Endothelial cell of umbilical vein (primary cell): ENCODE data around the gene SYT17. TPM values are rescaled to one million over a fixed set of nuclear protein-coding genes. Genes with fewer than 3 reads are reported as not detected.

Experiments
- BruUV-seq: library from RNA; stranded (reverse); fragments of 400-500 nt; replicated peaks from 2 replicates; lab custom pipeline; 2021; lab: Mats Ljungman, UMichigan
- CTCF ChIA-PET: fragments of 300-600, 350-600 bp; sonication (Branson Sonifier 250); formaldehyde crosslinking; loops from one replicate; lab custom pipeline; 2021; ENCODE audit warnings: antibody characterized with exemption, inconsistent platforms; lab: Charles Lee
- POLR2A ChIA-PET: fragments of 300-600, 350-600 bp; sonication (Branson Sonifier 250); formaldehyde crosslinking; loops from one replicate; lab custom pipeline; 2021; ENCODE audit warnings: antibody characterized with exemption, inconsistent platforms; lab: Charles Lee
- DNase-seq: peaks from one replicate; pipeline ENCODE4 v3.0.0-alpha.2; 2011; ENCODE audit warnings: low read depth, low spot score
- FAIRE-seq: peaks from 2 replicates; lab custom pipeline; 2011; peaks lifted over from hg19 to GRCh38; lab: Jason Lieb, UNC
- H2AFZ ChIP-seq: 2 replicates; pipeline ENCODE4 v1.6.0; 2012; ENCODE audit warnings: low read depth, low read length, control low read depth, inconsistent platforms
- H3K27ac ChIP-seq: 2 replicates; pipeline ENCODE4 v1.5.1; 2011; ENCODE audit warnings: low read depth, mild to moderate bottlenecking, control low read depth, low read length, moderate library complexity; ENCODE audit not compliant: insufficient read depth
- H3K27me3 ChIP-seq, 2 experiments: 2 replicates each; pipeline versions ENCODE4 v1.6.0 to v1.6.1; 2011; ENCODE audit warnings: low read length in 2 of 2, mixed read lengths in 1 of 2; ENCODE audit not compliant: control insufficient read depth in 2 of 2, insufficient read depth in 2 of 2
- H3K36me3 ChIP-seq, 2 experiments: 2 replicates in 1 of 2; 3 replicates in 1 of 2; pipeline ENCODE4 v1.5.1; 2011; ENCODE audit warnings: low read length in 2 of 2, mild to moderate bottlenecking in 1 of 2, moderate library complexity in 1 of 2; ENCODE audit not compliant: control insufficient read depth in 2 of 2, insufficient read depth in 2 of 2; ENCODE audit errors: extremely low read depth in 1 of 2
- H3K4me1 ChIP-seq: 3 replicates; pipeline ENCODE4 v1.5.1; 2011; ENCODE audit warnings: mild to moderate bottlenecking, low read length; ENCODE audit not compliant: control insufficient read depth, insufficient read depth; ENCODE audit errors: extremely low read depth
- H3K4me2 ChIP-seq: 2 replicates; pipeline ENCODE4 v1.6.1; 2011; ENCODE audit warnings: low read length, control low read depth, mixed read lengths; ENCODE audit not compliant: insufficient read depth
- H3K4me3 ChIP-seq, 3 experiments: fragments of 200-600 bp in 1 of 3; sonication (generic), shearing (Covaris generic) in 1 of 3; replicated peaks in 1 of 3; 2 replicates each; pipeline ENCODE4 v1.5.1; 2011 to 2016; ENCODE audit warnings: control low read depth in 3 of 3, low read length in 3 of 3, mild to moderate bottlenecking in 2 of 3, inconsistent platforms in 1 of 3, low read depth in 1 of 3, moderate library complexity in 1 of 3; ENCODE audit not compliant: insufficient read depth in 1 of 3
- H3K79me2 ChIP-seq: 2 replicates; pipeline ENCODE4 v1.6.0; 2012; ENCODE audit warnings: low read length, inconsistent platforms; ENCODE audit not compliant: control insufficient read depth, insufficient read depth
- H3K9ac ChIP-seq: replicated peaks from 2 replicates; pipeline ENCODE3; 2011; ENCODE audit warnings: low read length, control low read depth; ENCODE audit not compliant: insufficient read depth; ENCODE audit errors: extremely low read depth
- H3K9me1 ChIP-seq: replicated peaks from 3 replicates; pipeline ENCODE4 v1.6.0; 2011; ENCODE audit warnings: mild to moderate bottlenecking, low read length; ENCODE audit not compliant: control insufficient read depth, insufficient read depth; ENCODE audit errors: extremely low read depth
- H3K9me3 ChIP-seq: replicated peaks from 2 replicates; pipeline ENCODE4 v1.5.1; 2012; ENCODE audit warnings: low read length, inconsistent platforms; ENCODE audit not compliant: control insufficient read depth, insufficient read depth
- H4K20me1 ChIP-seq: replicated peaks from 2 replicates; pipeline ENCODE3; 2011; ENCODE audit warnings: mild to moderate bottlenecking, low read length; ENCODE audit not compliant: control insufficient read depth, insufficient read depth; ENCODE audit errors: extremely low read depth
- EZH2 ChIP-seq: IDR thresholded peaks from 2 replicates; pipeline ENCODE4 v1.6.1; 2012; ENCODE audit warnings: borderline replicate concordance, low read depth, mild to moderate bottlenecking, moderate library complexity, low read length, inconsistent platforms; ENCODE audit not compliant: severe bottlenecking
- FOS ChIP-seq: IDR thresholded peaks from 2 replicates; pipeline ENCODE4 v1.6.1; 2011; ENCODE audit warnings: mild to moderate bottlenecking, low read length, moderate library complexity, borderline replicate concordance; ENCODE audit not compliant: insufficient read depth
- GATA2 ChIP-seq: IDR thresholded peaks from 2 replicates; pipeline ENCODE4 v1.7.0; 2011; ENCODE audit warnings: low read depth, mild to moderate bottlenecking, moderate library complexity, mixed read lengths, low read length; ENCODE audit not compliant: insufficient read length, insufficient read depth
- JUN ChIP-seq: IDR thresholded peaks from 2 replicates; pipeline ENCODE4 v1.6.1; 2011; ENCODE audit warnings: borderline replicate concordance, low read depth; ENCODE audit not compliant: insufficient read length, insufficient read depth
- MYC ChIP-seq: IDR thresholded peaks from one replicate; pipeline ENCODE4 v1.6.1; 2011; ENCODE audit warnings: mild to moderate bottlenecking, low read depth, low read length
- POLR2A ChIP-seq: IDR thresholded peaks from 2 replicates; pipeline ENCODE4 v1.6.1; 2012; ENCODE audit warnings: low read depth, mild to moderate bottlenecking, control low read depth, low read length
- POLR2AphosphoS5 ChIP-seq: IDR thresholded peaks from 2 replicates; pipeline ENCODE4 v1.6.1; 2012; ENCODE audit warnings: low read depth, mild to moderate bottlenecking, control low read depth, low read length, moderate library complexity; ENCODE audit not compliant: insufficient read depth
- dilution Hi-C: fragments of 300-500 bp; cut with MboI; formaldehyde crosslinking; loops from one replicate; pipeline ENCODE4 v1.15.0; 2019; ENCODE audit warnings: low sequenced_read_pairs; ENCODE audit not compliant: extremely low pct_ligation_motif_present
- intact Hi-C: fragments of 100-400 bp; cut with micrococcal nuclease; formaldehyde crosslinking; loops from one replicate; pipeline ENCODE4 v1.10.0; 2022
- polyA plus RNA-seq, 4 experiments: library from polyadenylated mRNA; depleted of rRNA in 3 of 4; stranded (reverse) in 3 of 4; unstranded in 1 of 4; fragments of >200 nt; gene quantifications; 2 replicates each; pipeline versions ENCODE4 v1.2.1 to v1.2.3, GENCODE V29; 2011 to 2012; ENCODE audit warnings: missing spikeins in 1 of 4
- total RNA-seq: library from RNA; stranded (reverse); gene quantifications from 2 replicates; pipeline ENCODE4 v1.2.3, GENCODE V29; 2021
- TF ChIP-seq, protein P1 (sequence below): IDR thresholded peaks from 2 replicates; pipeline ENCODE4 v1.6.1; 2011; ENCODE audit not compliant: insufficient read depth, insufficient read length
- TF ChIP-seq, protein P2 (sequence below), 2 donors: IDR thresholded peaks; 1 replicate in 1 of 2; 2 replicates in 1 of 2; pipeline ENCODE4 v1.5.1; 2011; ENCODE audit warnings: low read length in 2 of 2, mild to moderate bottlenecking in 2 of 2, moderate library complexity in 2 of 2, control low read depth in 1 of 2, inconsistent platforms in 1 of 2, low read depth in 1 of 2; ENCODE audit not compliant: insufficient read depth in 1 of 2; ENCODE audit errors: extremely low read depth in 1 of 2

SYT17 gene
- total and polyA plus RNA-seq, 2 donors (not counting 3 experiments of a cell fraction or from before 2014, with no cell fraction given): 1.9 to 4.2 TPM

DNA sequence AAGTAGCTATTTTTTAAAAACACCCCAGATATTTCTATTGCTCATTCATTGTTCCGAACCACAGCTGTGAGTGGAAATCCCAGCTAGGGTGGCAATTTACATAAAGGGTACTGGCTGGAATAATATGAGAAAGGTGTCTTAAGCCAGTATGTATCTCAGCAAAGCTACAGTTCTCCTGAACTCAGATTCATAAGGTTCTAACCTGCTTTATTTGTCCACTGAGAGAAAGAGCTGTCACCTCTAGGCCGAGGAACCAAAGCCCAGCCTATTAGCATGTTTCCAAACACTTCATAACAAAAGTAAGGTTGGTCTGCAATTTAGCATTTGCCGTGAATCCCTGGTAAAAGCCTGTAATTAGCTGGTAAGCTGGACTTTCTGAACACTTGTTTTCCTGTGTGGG is 60.5 kb downstream of the SYT17 start:
- dilution Hi-C loops (no loop called here), intact Hi-C loops (no loop called here)
- Histone ChIP-seq H3K9me1 (no peaks in the 10 kb centered on the region), H3K4me2 (no peak overlapping the region), H3K27me3 (no peaks in the 10 kb centered on the region), H3K9ac (no peak overlapping the region), H3K79me2 (no peaks in the 10 kb centered on the region), H4K20me1 (no peaks in the 10 kb centered on the region), H3K9me3 (no peaks in the 10 kb centered on the region), H3K4me1 (no peaks in the 10 kb centered on the region), H2AFZ (no peak overlapping the region), H3K4me3 (no peak overlapping the region), H3K36me3 (no peaks in the 10 kb centered on the region), H3K27ac (no peak overlapping the region)
- no peak for DNase-seq
- TF ChIP-seq FOS: no peak
- no peak for TF ChIP-seq POLR2AphosphoS5
- TF ChIP-seq MYC: no peak
- no peak for TF ChIP-seq EZH2
- no peak for TF ChIP-seq JUN
- TF ChIP-seq, protein P1, sequence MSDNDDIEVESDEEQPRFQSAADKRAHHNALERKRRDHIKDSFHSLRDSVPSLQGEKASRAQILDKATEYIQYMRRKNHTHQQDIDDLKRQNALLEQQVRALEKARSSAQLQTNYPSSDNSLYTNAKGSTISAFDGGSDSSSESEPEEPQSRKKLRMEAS: no peak
- no peak for TF ChIP-seq GATA2
- TF ChIP-seq, protein P2, sequence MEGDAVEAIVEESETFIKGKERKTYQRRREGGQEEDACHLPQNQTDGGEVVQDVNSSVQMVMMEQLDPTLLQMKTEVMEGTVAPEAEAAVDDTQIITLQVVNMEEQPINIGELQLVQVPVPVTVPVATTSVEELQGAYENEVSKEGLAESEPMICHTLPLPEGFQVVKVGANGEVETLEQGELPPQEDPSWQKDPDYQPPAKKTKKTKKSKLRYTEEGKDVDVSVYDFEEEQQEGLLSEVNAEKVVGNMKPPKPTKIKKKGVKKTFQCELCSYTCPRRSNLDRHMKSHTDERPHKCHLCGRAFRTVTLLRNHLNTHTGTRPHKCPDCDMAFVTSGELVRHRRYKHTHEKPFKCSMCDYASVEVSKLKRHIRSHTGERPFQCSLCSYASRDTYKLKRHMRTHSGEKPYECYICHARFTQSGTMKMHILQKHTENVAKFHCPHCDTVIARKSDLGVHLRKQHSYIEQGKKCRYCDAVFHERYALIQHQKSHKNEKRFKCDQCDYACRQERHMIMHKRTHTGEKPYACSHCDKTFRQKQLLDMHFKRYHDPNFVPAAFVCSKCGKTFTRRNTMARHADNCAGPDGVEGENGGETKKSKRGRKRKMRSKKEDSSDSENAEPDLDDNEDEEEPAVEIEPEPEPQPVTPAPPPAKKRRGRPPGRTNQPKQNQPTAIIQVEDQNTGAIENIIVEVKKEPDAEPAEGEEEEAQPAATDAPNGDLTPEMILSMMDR (IDR thresholded peaks at IDR 0.05; ENCODE audit: extremely low read depth in 1 of 2, insufficient read depth in 1 of 2, low read depth in 1 of 2, low read length in 2 of 2): no peak
- TF ChIP-seq POLR2A: no peak
- no peak for FAIRE-seq
- BruUV-seq: no TSS peak
- POLR2A ChIA-PET: no interaction called here
- CTCF ChIA-PET: interaction anchor here (1.4 kb wide), 1 partner anchor 142 kb away, joined by 7 read pairs; no protein-coding TSS in a partner anchor
